Body of pancreas (tissue), 4 donors: ENCODE data around the gene POU5F2. TPM values are rescaled to one million over a fixed set of nuclear protein-coding genes. Genes with fewer than 3 reads are reported as not detected.
A peak's percentile ranks its signal among the peaks of the same experiment; 100 is the strongest.

Experiments
- ATAC-seq: fragments of 150-250 bp; one replicate; pipeline ENCODE4 v1.9.1; 2016
- DNase-seq, 4 donors: peaks; one replicate each; pipeline ENCODE4 v3.0.0-alpha.2; 2019
- H3K27ac ChIP-seq, 4 donors: fragments of 200-600 bp; sonication (generic); 1 replicate in 3 of 4; 2 replicates in 1 of 4; pipeline versions ENCODE4 v1.5.1 to v1.6.1; 2016 to 2019; ENCODE audit warnings: mild to moderate bottlenecking in 1 of 4, mixed read lengths in 1 of 4, moderate library complexity in 1 of 4
- H3K27me3 ChIP-seq, 2 donors: fragments of 200-600 bp; sonication (generic); one replicate each; pipeline ENCODE4 v1.6.0; 2016; ENCODE audit warnings: mild to moderate bottlenecking in 1 of 2
- H3K36me3 ChIP-seq, 2 donors: fragments of 200-600 bp; sonication (generic); replicated peaks in 1 of 2; 2 replicates each; pipeline ENCODE4 v1.5.1; 2016; ENCODE audit warnings: low read depth in 2 of 2; ENCODE audit not compliant: insufficient read depth in 1 of 2
- H3K4me1 ChIP-seq: fragments of 200-600 bp; sonication (generic); one replicate; pipeline ENCODE4 v1.6.0; 2016
- H3K4me3 ChIP-seq, 2 donors: fragments of 200-600 bp; sonication (generic); 1 replicate in 1 of 2; 2 replicates in 1 of 2; pipeline ENCODE4 v1.5.1; 2016 to 2019
- H3K9me3 ChIP-seq, 3 donors: fragments of 200-600 bp; sonication (generic); 1 replicate in 2 of 3; 2 replicates in 1 of 3; pipeline ENCODE4 v1.5.1; 2016
- CTCF ChIP-seq, 7 experiments: fragments of 450-650 bp in 4 of 7; fragments of 200-600 bp in 3 of 7; sonication (generic) in 3 of 7; IDR thresholded peaks; one replicate each; pipeline ENCODE4 v1.5.1; 2016 to 2019; ENCODE audit warnings: antibody characterized with exemption in 7 of 7
- POLR2A ChIP-seq, 3 donors: fragments of 450-650 bp; IDR thresholded peaks; one replicate each; pipeline ENCODE4 v1.6.1; 2016; ENCODE audit warnings: antibody characterized with exemption in 3 of 3, mild to moderate bottlenecking in 2 of 3
- WGBS, 2 donors: methylation state at CpG; one replicate each; pipeline ENCODE4 v1.1.5; 2017; 5-methylcytosine and 5-hydroxymethylcytosine counted together
- intact Hi-C: fragments of 100-400 bp; cut with DNase I; formaldehyde crosslinking; loops from one replicate; pipeline ENCODE4 v1.15.1; 2023
- total RNA-seq, 2 donors: library from RNA; depleted of rRNA; stranded (reverse); fragments of >200 nt; gene quantifications; one replicate each; pipeline ENCODE4 v1.1.0, GENCODE V29; 2016

Gene POU5F2
- total RNA-seq, 2 donors from 2014 or later: 5.2 to 5.3 TPM

DNA sequence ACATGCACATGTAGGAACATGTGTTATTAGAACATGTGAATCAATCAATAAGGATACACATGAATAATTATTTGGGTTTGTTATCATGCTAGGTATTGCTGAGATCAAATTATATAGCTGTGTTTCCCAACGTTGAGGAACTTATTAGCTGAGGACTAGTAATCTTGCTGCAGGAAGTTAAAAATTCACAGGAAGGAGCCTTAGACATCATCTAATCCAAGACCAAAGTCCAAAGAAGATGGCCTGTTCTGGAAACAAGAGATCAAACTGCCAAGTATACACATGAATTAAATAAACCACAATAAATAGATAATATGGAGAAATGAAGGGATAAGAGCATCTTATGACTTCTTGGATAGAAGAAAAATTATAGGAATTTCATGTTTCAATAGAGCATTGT is 19.9 kb downstream of the POU5F2 start:
- intact Hi-C loops: no loop called here
- Histone ChIP-seq H3K4me3 (no peak overlapping the region), H3K27ac (no peak overlapping the region), H3K4me1 (peaks cover 6% of the 10 kb centered on the region), H3K27me3 (no peaks in the 10 kb centered on the region), H3K9me3 (no peaks in the 10 kb centered on the region), H3K36me3 (no peaks in the 10 kb centered on the region)
- WGBS, 2 donors: 11 to 13% methylated on average over 1 of the region's 1 CpG
- TF ChIP-seq CTCF (IDR thresholded peaks at IDR 0.05): no peak
- no peak for ATAC-seq
- DNase-seq: no peak

- DNase-seq (no peak), ATAC-seq (no peak)
- no peaks in the 10 kb centered on the region for H3K27me3 ChIP-seq
- 89 to 96% methylated on average over 3 of the region's 3 CpGs for WGBS, 2 donors
- H3K4me1 ChIP-seq: peaks cover 6% of the 10 kb centered on the region
- no peaks in the 10 kb centered on the region for H3K9me3 ChIP-seq
- TF ChIP-seq CTCF (IDR thresholded peaks at IDR 0.05) (no peak), POLR2A (IDR thresholded peaks at IDR 0.05) (no peak)
- H3K27ac ChIP-seq: no peak overlapping the region
- no peak overlapping the region for H3K4me3 ChIP-seq
- no peaks in the 10 kb centered on the region for H3K36me3 ChIP-seq
- intact Hi-C loops: no loop called here
These were observed 20.3 kb downstream of the POU5F2 start for GRCh38 chr5:93721071-93721470.

DNA sequence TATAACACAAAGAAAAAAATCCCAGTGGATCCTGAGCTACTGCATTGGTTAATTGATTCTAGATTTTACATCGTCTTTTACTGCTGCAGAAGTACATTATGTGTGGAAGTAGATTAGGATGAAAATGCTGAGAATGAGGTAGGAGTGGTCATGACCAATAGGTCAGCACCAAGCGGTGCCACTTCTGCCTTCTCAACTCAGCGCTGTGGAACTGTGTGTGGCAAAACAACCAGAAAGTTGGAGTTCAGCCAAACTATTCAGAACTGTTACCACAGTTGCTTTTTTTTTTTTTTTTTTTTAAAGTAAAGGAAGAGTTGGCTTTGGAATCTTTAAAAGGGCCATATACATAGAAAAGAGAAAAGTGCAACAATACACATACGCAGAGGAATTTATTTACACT is 24.2 kb downstream of the POU5F2 start:
- H3K27me3 ChIP-seq: no peaks in the 10 kb centered on the region
- TF ChIP-seq POLR2A (IDR thresholded peaks at IDR 0.05): no peak
- no peak for TF ChIP-seq CTCF (IDR thresholded peaks at IDR 0.05)
- H3K9me3 ChIP-seq: peaks cover 0 to 6% (median 0%) of the 10 kb centered on the region in 3 donors
- no peaks in the 10 kb centered on the region for H3K36me3 ChIP-seq
- intact Hi-C loops: no loop called here
- no peak overlapping the region for H3K27ac ChIP-seq
- peak in 3 of 4 donors; percentile 20 to 35 (median 23) for DNase-seq
- no peak overlapping the region for H3K4me3 ChIP-seq
- ATAC-seq: no peak
- no peaks in the 10 kb centered on the region for H3K4me1 ChIP-seq
- WGBS, 2 donors: 32 to 47% methylated on average over 4 of the region's 4 CpGs

DNA sequence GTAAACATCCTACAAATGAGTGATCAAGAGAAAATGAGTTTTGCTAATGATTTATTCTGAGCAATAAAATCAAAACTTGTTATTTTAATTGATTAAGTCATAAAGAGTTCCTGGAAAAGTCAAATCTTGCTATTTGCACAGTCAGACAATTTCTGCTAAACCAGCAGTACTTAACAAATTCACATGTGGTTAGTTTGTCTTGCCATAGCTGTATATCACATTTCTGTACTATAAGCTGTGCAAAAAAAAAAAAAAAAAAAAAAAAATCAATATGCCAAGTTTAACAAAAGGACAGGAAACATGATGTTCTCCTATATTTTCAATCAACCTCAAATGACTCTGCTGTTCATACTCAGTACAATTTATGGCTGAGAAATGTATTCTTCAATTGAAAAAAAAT is 24.9 kb downstream of the POU5F2 start:
- H3K27me3 ChIP-seq: no peaks in the 10 kb centered on the region
- intact Hi-C loops: no loop called here
- no peak overlapping the region for H3K4me3 ChIP-seq
- DNase-seq (no peak), ATAC-seq (no peak)
- H3K36me3 ChIP-seq: no peaks in the 10 kb centered on the region
- no peaks in the 10 kb centered on the region for H3K4me1 ChIP-seq
- peaks cover 0 to 6% (median 0%) of the 10 kb centered on the region in 3 donors for H3K9me3 ChIP-seq
- TF ChIP-seq CTCF (IDR thresholded peaks at IDR 0.05) (no peak), POLR2A (IDR thresholded peaks at IDR 0.05) (no peak)
- H3K27ac ChIP-seq: no peak overlapping the region

DNA sequence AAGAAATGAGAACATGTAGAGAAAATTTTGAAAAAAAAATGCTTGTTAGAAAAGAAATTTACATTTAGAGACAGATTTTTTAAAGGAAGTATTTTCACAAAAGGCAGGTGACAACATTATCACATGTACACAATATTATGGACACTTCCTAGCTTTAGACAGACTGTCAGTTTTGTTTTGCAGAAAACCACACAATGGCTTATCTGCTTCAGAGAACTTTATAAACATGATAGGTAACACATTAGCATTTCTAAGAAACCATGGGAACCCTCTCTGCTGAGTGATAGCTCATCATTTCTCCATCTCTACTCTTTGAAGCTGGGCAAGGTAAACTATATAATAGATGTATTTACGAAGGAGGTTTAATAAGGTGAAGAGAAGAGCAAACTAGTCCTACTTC is 25.6 kb downstream of the POU5F2 start:
- TF ChIP-seq POLR2A (IDR thresholded peaks at IDR 0.05) (no peak), CTCF (IDR thresholded peaks at IDR 0.05) (no peak)
- H3K27ac ChIP-seq: no peak overlapping the region
- H3K4me3 ChIP-seq: no peak overlapping the region
- DNase-seq: no peak
- no peaks in the 10 kb centered on the region for H3K36me3 ChIP-seq
- peaks cover 0 to 6% (median 0%) of the 10 kb centered on the region in 3 donors for H3K9me3 ChIP-seq
- WGBS, 2 donors: 86 to 94% methylated on average over 1 of the region's 1 CpG
- intact Hi-C loops: no loop called here
- no peaks in the 10 kb centered on the region for H3K27me3 ChIP-seq
- no peak for ATAC-seq
- H3K4me1 ChIP-seq: no peaks in the 10 kb centered on the region
